Psoas muscle (tissue), 8 donors: ENCODE measurements around the gene ALDH7A1. TPM values are rescaled to one million over a fixed set of nuclear protein-coding genes. Genes with fewer than 3 reads are reported as not detected.

Experiments used
- ATAC-seq, 4 donors: fragments of 200-7000 bp; cut with Tn5 transposase; one replicate each; pipeline ENCODE4 v1.9.1; 2020; ENCODE audit warnings: moderate library complexity in 3 of 4, mild to moderate bottlenecking in 2 of 4
- DNase-seq, 2 donors: peaks; one replicate each; pipeline ENCODE4 v3.0.0-alpha.2; 2020
- H3K27ac ChIP-seq: fragments of 200-600 bp; one replicate; pipeline ENCODE4 v1.8.0; 2022
- H3K27me3 ChIP-seq, 3 donors: fragments of 200-600 bp in 1 of 3; one replicate each; pipeline versions ENCODE4 v1.6.1 to v1.8.0; 2013 to 2022; ENCODE audit warnings: low read length in 2 of 3, mild to moderate bottlenecking in 2 of 3, moderate library complexity in 1 of 3; ENCODE audit not compliant: insufficient read depth in 3 of 3
- H3K36me3 ChIP-seq, 2 donors: fragments of 200-600 bp in 1 of 2; one replicate each; pipeline versions ENCODE4 v1.6.1 to v1.8.0; 2013 to 2022; ENCODE audit warnings: low read depth in 1 of 2, mild to moderate bottlenecking in 1 of 2, moderate library complexity in 1 of 2; ENCODE audit not compliant: insufficient read depth in 1 of 2
- H3K4me1 ChIP-seq: fragments of 200-600 bp; one replicate; pipeline ENCODE4 v1.8.0; 2022
- H3K4me3 ChIP-seq: fragments of 200-600 bp; one replicate; pipeline ENCODE4 v1.8.0; 2022; ENCODE audit warnings: mild to moderate bottlenecking
- H3K9me3 ChIP-seq: fragments of 200-600 bp; one replicate; pipeline ENCODE4 v1.8.0; 2022
- CTCF ChIP-seq: fragments of 200-600 bp; IDR thresholded peaks from one replicate; pipeline ENCODE4 v1.8.0; 2022; ENCODE audit warnings: antibody characterized with exemption
- WGBS, 3 donors: extraction: QIAGEN DNeasy Blood & Tissue Kit; methylation state at CpG; one replicate each; pipeline versions ENCODE4 v1.1.6 to v1.1.7; 2013; 5-methylcytosine and 5-hydroxymethylcytosine counted together
- intact Hi-C, 2 donors: fragments of 100-400 bp; cut with DNase I; formaldehyde crosslinking; loops; one replicate each; pipeline versions ENCODE4 v1.11.0 to v1.14.2; 2022
- polyA plus RNA-seq, 3 donors: library from polyadenylated mRNA; stranded (reverse); fragments of 200-250 nt; gene quantifications; one replicate each; pipeline ENCODE4 v1.2.3, GENCODE V29; 2013
- total RNA-seq, 4 donors: library from RNA; stranded (reverse); fragmentation: NEBNext Ultra II Directional in 2 of 4; extraction: Animal tissue kit (Norgen Biotek cat#: 25700) in 2 of 4; gene quantifications; one replicate each; pipeline versions ENCODE4 v1.2.1 to v1.2.4, GENCODE V29; 2021 to 2023
- donor health status: healthy with polysubstance abuse.
- donor health status: DM: no; HTN: no; CAD: no; lungs with moderate emphysema.
- donor health status: Bipolar disorder and iron deficiency.
- donor health status: healthy.
- donor health status: DM: yes; HTN: yes; CAD: no.
- donor health status: DM: no; HTN: no; CAD: no.
- donor health status: DM: no; HTN: no; CAD: no.
- donor health status: DM: yes; HTN: yes; CAD: no.

Gene ALDH7A1
- total and polyA plus RNA-seq, 7 donors, result 7.4 to 26.7 (median 8.8) TPM

GRCh38 chr5:126490167-126490940, 104.7 kb downstream of the ALDH7A1 start:
- H3K4me3 ChIP-seq, result no peak overlapping the region
- intact Hi-C loops, result loop anchor here in 1 of 2 donors (5.0 kb wide), 1 partner anchor 47 kb away; no protein-coding TSS in a partner anchor
- DNase-seq (no peak), ATAC-seq (no peak)
- H3K4me1 ChIP-seq, result no peaks in the 10 kb centered on the region
- no peaks in the 10 kb centered on the region for H3K27me3 ChIP-seq
- peaks cover 0 to 35% of the 10 kb centered on the region in 2 donors for H3K36me3 ChIP-seq
- no peak for TF ChIP-seq CTCF
- WGBS, 3 donors, result 61 to 72% (median 63%) methylated on average over 12 of the region's 12 CpGs
- H3K27ac ChIP-seq, result no peak overlapping the region
- H3K9me3 ChIP-seq, result no peaks in the 10 kb centered on the region

DNA sequence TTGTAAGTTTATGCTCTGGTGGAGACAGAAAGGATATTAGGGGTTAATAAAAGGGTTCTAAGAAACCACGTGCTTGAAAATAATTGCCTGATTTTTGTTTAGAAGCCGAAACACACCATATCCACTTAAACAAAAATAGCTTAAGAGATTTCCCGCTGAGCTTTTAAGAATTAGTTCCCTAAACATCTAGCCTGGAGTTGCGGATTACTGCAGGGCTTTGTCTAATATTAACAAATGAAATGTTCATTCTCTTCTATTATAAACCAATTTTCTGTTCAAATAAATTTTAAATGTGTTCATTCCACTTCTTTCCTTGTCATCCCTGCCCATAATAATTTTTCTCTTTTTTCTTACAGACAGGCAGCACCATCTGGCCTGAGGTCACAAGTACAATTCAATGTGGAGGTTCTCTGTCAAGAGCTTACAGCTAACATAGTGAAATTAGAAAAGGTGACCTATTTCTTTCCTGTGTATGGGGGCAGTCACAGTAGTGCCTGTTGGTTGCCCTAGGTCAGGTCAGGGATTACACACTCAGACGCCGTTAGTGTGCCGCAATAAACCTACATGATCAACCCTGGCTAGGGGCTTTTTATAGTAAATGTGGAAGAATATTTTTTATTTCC, 106.5 kb downstream of the ALDH7A1 start:
- intact Hi-C loops, result no loop called here

GRCh38 chr5:126487596-126487995, 107.4 kb downstream of the ALDH7A1 start:
- DNase-seq, result no peak
- no peak for ATAC-seq
- no peak overlapping the region for H3K4me3 ChIP-seq
- intact Hi-C loops, result no loop called here
- no peak for TF ChIP-seq CTCF
- H3K9me3 ChIP-seq, result no peaks in the 10 kb centered on the region
- no peak overlapping the region for H3K27ac ChIP-seq
- H3K4me1 ChIP-seq, result no peaks in the 10 kb centered on the region
- peaks cover 3 to 42% of the 10 kb centered on the region in 2 donors for H3K36me3 ChIP-seq
- no peaks in the 10 kb centered on the region for H3K27me3 ChIP-seq

More for the DNA sequence above, 106.5 kb downstream of the ALDH7A1 start:
- peaks cover 3 to 42% of the 10 kb centered on the region in 2 donors for H3K36me3 ChIP-seq
- ATAC-seq (no peak), DNase-seq (no peak)
- no peaks in the 10 kb centered on the region for H3K4me1 ChIP-seq
- no peak overlapping the region for H3K27ac ChIP-seq
- WGBS, 3 donors, result 64 to 72% (median 64%) methylated on average over 7 of the region's 7 CpGs
- no peak overlapping the region for H3K4me3 ChIP-seq
- TF ChIP-seq CTCF, result no peak
- H3K27me3 ChIP-seq, result no peaks in the 10 kb centered on the region
- no peaks in the 10 kb centered on the region for H3K9me3 ChIP-seq

DNA sequence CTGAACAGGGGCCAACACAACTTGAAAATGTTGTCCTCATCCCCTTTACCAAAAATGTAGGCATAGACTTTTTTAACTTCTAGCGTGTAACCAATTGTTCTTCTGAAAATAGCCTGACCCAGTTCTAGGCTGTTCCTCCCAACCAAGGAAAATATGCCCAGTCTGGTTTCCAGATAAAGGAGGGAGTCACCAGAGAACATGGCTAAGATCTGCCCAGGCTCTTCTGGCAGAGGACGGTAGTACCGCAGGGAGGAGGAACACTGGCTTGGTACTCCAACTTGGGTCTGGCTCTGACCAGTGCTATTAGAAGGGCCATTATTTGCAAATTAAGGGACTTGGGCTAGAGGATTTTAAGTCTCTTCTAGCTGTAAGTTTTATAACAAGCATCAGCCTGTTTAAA, 108.7 kb downstream of the ALDH7A1 start:
- Histone ChIP-seq H3K27me3 (no peaks in the 10 kb centered on the region), H3K36me3 (peaks cover 3 to 42% of the 10 kb centered on the region in 2 donors), H3K27ac (no peak overlapping the region), H3K4me1 (no peaks in the 10 kb centered on the region), H3K4me3 (no peak overlapping the region), H3K9me3 (no peaks in the 10 kb centered on the region)
- 72 to 88% (median 80%) methylated on average over 3 of the region's 3 CpGs for WGBS, 3 donors
- no peak for DNase-seq
- intact Hi-C loops, result no loop called here
- no peak for TF ChIP-seq CTCF
- no peak for ATAC-seq
